ENCODE measurements around the gene NOC2L. TPM values are rescaled to one million over a fixed set of nuclear protein-coding genes. Genes with fewer than 3 reads are reported as not detected.

NOC2L gene
- total and polyA plus RNA-seq, 9 of the 15 experiments (the other 6 are each of a cell fraction or from before 2014, with no cell fraction given): 4.0 to 410 (median 200) TPM

DNA sequence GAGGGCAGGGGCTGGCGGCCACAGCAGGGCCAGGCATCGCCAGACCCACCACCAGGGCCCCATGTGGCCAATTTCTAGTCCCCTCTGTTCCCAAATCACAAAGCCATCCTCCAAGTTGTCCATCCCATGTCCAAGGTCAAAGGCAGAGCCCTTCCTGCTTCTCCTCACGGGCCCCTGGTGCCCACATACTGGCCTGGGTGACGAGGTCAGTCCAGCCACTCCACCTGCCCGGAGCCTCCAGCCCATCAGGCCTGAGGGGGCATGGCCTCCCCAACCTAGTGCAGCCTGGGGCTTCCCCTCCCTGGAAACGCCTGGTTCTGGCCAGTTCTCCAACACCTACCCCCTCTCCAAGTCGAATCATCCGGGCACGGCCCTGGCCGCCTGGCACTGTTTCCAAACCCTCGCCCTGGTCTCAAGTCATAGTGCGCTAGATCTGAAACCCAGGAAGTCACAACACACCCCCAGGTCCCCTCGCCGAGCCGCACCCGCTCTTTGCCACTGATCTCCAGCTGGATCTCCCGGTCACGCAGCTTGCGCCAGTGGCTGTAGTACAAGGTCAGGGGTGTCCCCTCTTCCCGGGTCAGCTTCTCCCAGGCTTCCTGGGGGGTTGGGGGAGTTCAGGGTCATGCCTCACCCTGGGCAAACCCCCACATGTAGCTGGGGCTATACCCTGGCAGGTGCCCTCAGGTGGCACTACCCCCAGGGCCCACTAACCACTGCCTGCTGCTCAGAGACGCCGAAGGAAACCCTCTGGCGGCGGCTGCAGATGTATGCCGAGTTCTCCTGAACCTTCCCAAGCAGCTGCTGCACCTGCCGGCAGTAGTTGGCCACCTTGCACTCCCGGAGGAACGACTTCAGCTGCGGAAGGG lies 13.1 kb downstream of the NOC2L start:
- BruUV-seq (replicated peaks): no TSS peak
- no peak overlapping the region for H3K4me2 ChIP-seq (ENCODE audit: insufficient read depth, low read length)
- intact Hi-C loops (cut with micrococcal nuclease) (no loop called here), in situ Hi-C loops (cut with MboI) (no loop called here)
- no peaks in the 10 kb centered on the region for H3K27me3 ChIP-seq (ENCODE audit: control insufficient read depth in 2 of 2, insufficient read depth in 2 of 2, low read length in 2 of 2)
- H4K20me1 ChIP-seq (replicated peaks; ENCODE audit: control insufficient read depth, insufficient read depth, low read length): peaks cover 21% of the 10 kb centered on the region
- H2AFZ ChIP-seq (ENCODE audit: low read depth, low read length): no peak overlapping the region
- H3K79me2 ChIP-seq (ENCODE audit: control insufficient read depth, insufficient read depth, low read length): peaks cover 3% of the 10 kb centered on the region; the same call in 2 of the 3 replicates
- no peak for ATAC-seq
- H3K9ac ChIP-seq (ENCODE audit: insufficient read depth in 1 of 2, low read depth in 2 of 2, low read length in 2 of 2): no peak overlapping the region; a peak in 1 of 4 replicates
- peaks cover 73% of the 10 kb centered on the region; the same call in 2 of the 3 replicates for H3K36me3 ChIP-seq (ENCODE audit: control insufficient read depth, insufficient read depth, low read length)
- no peak for DNase-seq (ENCODE audit: extremely low read depth in 1 of 4, low spot score in 3 of 4)
- H3K9me1 ChIP-seq (ENCODE audit: control insufficient read depth, insufficient read depth, low read length): no peaks in the 10 kb centered on the region
- FAIRE-seq: no peak
- no peaks in the 10 kb centered on the region for H3K9me3 ChIP-seq (replicated peaks; ENCODE audit: control insufficient read depth, insufficient read depth, low read depth, low read length)
- peaks cover 13 to 76% of the 10 kb centered on the region in 2 experiments; a peak in 3 of 5 replicates for H3K4me1 ChIP-seq (replicated peaks in 1 of 2; ENCODE audit: control insufficient read depth in 2 of 2, insufficient read depth in 2 of 2, low read length in 2 of 2)
- 87% methylated on average over 25 of the region's 29 CpGs for WGBS (ENCODE audit: insufficient coverage, low coverage, missing lambda C conversion rate)
- H3K27ac ChIP-seq (ENCODE audit: extremely low read depth, low read depth, low read length): no peak overlapping the region
- no peak overlapping the region for H3K4me3 ChIP-seq
- CTCF ChIA-PET (ENCODE audit: low intra/inter-chr PET ratio): no interaction called here
- POLR2A ChIA-PET: interaction anchor here (1.2 to 2.3 kb wide), 3 partner anchors 11 to 120 kb away, joined by 4 to 7 read pairs (median 4); partner anchors contain the start of gene NOC2L
- TF ChIP-seq NFYB (IDR thresholded peaks at IDR 0.05; ENCODE audit: extremely low read depth, insufficient read length): no peak
- TF ChIP-seq CHD1 (IDR thresholded peaks at IDR 0.05; ENCODE audit: low read length): no peak
- TF ChIP-seq, protein P1, sequence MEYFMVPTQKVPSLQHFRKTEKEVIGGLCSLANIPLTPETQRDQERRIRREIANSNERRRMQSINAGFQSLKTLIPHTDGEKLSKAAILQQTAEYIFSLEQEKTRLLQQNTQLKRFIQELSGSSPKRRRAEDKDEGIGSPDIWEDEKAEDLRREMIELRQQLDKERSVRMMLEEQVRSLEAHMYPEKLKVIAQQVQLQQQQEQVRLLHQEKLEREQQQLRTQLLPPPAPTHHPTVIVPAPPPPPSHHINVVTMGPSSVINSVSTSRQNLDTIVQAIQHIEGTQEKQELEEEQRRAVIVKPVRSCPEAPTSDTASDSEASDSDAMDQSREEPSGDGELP (CRISPR knock-in tag; IDR thresholded peaks at IDR 0.05; ENCODE audit: borderline replicate concordance): peak; percentile 61; the same call in 1 of the 2 replicates
- TF ChIP-seq, protein P2, sequence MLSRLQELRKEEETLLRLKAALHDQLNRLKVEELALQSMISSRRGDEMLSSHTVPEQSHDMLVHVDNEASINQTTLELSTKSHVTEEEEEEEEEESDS (CRISPR knock-in tag; IDR thresholded peaks at IDR 0.05): no peak
- TF ChIP-seq, protein P3, sequence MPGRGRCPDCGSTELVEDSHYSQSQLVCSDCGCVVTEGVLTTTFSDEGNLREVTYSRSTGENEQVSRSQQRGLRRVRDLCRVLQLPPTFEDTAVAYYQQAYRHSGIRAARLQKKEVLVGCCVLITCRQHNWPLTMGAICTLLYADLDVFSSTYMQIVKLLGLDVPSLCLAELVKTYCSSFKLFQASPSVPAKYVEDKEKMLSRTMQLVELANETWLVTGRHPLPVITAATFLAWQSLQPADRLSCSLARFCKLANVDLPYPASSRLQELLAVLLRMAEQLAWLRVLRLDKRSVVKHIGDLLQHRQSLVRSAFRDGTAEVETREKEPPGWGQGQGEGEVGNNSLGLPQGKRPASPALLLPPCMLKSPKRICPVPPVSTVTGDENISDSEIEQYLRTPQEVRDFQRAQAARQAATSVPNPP (IDR thresholded peaks at IDR 0.05; ENCODE audit: borderline replicate concordance, insufficient read depth, insufficient read length): no peak
- TF ChIP-seq FUS (optimal IDR thresholded peaks at IDR 0.05; ENCODE audit: low read depth, low read length): no peak
